G401 (cell line): ENCODE results near the gene ANKS6. TPM values are rescaled to one million over a fixed set of nuclear protein-coding genes. Genes with fewer than 3 reads are reported as not detected.

Experiments
- DNase-seq: peaks from one replicate; pipeline ENCODE4 v3.0.0-alpha.2; 2015; ENCODE audit warnings: low spot score
- in situ Hi-C: cut with HindIII; loops from 2 replicates; pipeline ENCODE4 v1.10.0; 2016; ENCODE audit warnings: low sequenced_read_pairs, mixed read lengths
- total RNA-seq: library from RNA; depleted of rRNA; stranded (reverse); fragments of >200 nt; shearing (Covaris generic); gene quantifications from 2 replicates; pipeline ENCODE4 v1.2.3, GENCODE V29; 2014

ANKS6 gene
- total RNA-seq, 1 experiment from 2014 or later: 55.6 TPM

- DNase-seq: peak; percentile 29
- in situ Hi-C loops: no loop called here
Observed at GRCh38 chr9:98795295-98795955, 930 bp downstream of the ANKS6 start.

DNA sequence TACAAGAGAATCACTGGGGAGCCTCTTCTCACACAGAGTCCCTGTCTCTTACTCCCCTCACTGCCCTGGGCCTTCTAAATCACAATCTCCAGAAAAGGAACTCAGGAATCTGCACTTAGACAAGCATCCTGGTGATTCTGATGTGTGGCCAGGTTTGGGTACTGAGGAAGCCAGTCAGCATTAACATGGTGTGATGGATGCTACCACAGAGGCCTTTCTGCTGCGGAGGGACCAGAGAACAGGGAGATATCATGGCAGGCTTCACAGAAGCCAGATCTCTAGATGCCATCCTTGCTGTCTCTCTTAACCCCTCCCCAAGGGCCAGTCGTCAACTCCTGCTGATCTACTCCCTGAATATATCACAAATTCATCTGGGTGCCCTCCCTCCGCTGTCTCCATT lies 1.6 kb downstream of the ANKS6 start:
- in situ Hi-C loops: no loop called here
- peak; percentile 37 for DNase-seq

GRCh38 chr9:98793031-98793430 lies 3.3 kb downstream of the ANKS6 start:
- in situ Hi-C loops: no loop called here
- peak; percentile 61 for DNase-seq

DNA sequence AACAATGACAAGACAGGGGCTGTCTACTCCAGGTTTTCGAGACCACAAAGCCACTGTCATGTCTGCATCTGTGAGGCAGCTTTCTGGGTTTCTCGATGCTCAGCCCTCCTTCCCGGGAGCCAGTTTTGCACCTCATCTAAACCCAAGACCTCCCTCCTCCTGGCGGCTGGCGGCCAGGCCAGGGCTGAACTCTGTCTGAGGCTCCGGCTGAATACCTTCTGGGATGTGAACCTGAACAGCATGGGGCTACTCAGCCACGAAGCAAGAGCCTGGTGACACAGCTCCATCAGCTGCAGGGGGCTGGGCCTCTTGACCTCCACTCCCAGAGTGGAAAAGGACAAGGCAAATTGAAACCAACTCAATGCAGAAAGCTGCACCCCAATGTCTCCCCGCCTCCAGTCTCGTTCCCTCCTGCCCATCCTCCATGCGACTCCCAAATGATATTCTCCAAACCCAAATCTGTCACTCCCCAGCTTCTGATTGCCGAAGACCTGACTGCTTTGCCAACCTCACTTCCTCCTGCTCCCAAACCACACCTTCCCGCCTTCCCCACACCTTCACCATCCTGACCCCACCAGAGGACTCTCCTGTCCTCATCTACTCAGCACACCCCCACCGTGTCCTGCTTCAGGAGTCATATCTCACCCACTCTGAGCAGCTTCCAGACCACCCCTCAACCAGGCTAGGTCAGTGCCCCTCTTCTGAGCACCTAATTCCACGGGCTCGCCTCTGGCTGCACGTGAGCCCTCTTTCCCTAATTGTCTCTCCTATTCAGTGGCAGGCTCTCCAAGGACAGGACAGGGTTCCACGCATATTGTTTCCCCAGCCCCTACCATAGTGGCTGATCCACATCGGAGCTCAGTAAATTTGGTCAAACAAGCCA lies 4.5 kb downstream of the ANKS6 start:
- in situ Hi-C loops: no loop called here

GRCh38 chr9:98790842-98791607 lies 5.3 kb downstream of the ANKS6 start:
- DNase-seq: peak; percentile 88
- in situ Hi-C loops: no loop called here

More for the DNA sequence above, 4.5 kb downstream of the ANKS6 start:
- DNase-seq: peak; percentile 21

- peak; percentile 61 for DNase-seq
- in situ Hi-C loops: no loop called here
Observed at GRCh38 chr9:98790134-98790841, 6.1 kb downstream of the ANKS6 start.

DNA sequence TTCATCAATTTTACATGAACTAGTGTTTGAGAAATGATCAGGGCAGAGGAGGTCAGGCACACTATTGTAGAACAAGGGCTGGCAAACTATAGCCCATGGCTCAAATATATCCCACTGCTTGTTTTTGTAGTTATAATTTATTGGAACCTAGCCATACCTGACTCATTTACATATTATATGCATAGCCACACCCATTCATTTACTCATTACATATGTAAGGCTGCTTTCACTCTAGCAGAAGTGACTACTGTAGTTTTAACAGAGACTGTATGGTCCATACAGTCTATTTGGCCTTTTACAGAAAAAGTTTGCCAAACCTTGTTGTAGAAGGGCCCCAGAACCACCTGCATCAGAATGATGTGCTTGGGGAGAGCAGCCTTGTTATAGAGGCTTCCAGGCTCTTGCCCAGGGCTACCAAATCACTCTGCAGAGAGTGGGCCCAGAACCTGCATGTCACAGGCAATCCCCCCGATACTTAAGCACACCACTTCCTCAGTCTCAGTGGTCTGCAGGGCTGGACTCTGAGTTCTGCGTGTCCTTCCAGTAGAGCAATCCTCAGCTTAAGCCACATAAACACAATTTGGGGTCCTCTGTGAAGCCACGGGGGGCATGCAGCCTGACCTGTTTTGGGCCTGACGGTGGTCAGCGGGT lies 6.7 kb downstream of the ANKS6 start:
- DNase-seq: no peak
- in situ Hi-C loops: no loop called here

GRCh38 chr9:98787766-98788335 lies 8.5 kb downstream of the ANKS6 start:
- in situ Hi-C loops: no loop called here
- DNase-seq: no peak

DNA sequence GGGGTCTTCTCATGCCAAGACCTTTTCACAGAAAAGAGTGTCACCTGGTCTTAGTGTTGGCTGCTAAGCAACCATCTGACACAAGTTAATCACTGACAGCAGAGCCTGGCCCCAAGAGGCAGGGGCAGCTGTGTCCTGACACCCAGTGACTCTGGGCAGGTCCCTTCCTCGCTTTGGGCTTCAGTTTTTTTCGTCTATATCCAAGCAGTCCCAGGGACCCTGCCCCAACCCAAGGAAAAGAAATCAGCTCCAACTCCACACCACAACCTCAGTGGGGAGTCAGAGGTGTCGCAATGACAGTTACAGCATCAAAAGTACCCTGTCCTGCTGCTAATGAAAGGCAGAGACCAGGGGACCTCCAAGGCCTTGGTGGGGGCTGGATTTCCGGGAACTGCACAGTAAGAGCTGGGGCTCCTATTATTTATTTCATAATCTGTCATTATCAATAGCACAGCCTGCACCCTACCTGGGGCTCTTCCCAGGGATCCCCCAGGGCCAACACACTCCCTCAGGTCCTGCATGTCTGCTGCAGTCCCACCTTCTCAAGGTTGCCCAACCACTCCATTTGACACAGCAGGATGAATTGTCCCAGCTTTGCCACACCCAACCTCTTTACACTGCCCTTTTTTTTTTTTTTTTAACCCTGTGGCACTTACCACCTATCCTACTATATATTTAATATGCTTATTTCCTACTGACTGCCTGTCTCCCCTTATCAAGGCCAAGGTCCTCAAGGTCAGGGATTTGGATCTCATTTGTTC lies 9.4 kb downstream of the ANKS6 start:
- in situ Hi-C loops: no loop called here
- no peak for DNase-seq

DNA sequence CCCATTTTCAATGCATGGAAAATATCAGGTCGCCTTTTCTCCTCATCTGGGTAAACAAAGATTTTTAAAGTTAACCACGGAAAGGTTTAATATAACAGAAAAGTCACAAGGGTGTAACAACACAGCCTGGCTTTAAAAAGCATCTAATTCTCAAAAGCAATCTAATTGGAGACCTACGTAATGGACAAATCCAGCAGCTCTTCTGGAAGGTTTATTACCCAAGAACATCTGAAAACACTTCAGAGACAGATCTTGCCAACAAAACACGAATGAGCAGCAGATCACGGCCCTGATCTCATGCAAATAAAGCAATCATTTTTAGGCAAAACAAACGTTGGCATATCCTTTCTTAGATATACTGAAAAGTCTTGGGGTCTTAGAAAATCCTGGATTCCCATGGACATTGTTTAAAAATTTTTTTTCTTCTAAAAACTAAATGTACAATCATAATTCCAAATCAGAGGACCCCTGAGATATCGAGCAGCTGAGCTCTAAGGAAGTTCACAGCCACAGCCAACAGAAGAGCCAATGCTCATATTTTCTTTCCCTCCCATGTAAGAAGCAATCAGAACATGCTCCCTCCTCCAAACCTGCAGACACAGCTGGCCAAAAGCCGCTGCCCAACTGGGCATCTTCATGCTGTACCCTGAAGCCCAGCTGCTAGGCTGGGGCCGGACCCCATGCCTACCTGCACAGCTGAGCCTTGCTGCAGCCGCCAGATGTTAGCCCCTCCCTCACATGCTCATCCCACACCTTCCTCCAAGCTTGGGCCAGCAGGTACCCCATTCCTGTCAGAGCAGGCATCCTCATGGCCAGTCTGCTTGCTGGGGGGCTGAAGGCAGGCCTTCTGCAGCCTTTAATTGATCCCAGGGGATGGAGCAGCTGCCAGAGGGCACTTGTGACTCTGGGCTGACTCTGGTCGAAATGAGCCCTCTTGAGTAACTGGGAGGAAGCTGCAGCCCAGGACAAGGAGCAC lies 11.2 kb downstream of the ANKS6 start:
- in situ Hi-C loops: no loop called here
- DNase-seq: no peak

DNA sequence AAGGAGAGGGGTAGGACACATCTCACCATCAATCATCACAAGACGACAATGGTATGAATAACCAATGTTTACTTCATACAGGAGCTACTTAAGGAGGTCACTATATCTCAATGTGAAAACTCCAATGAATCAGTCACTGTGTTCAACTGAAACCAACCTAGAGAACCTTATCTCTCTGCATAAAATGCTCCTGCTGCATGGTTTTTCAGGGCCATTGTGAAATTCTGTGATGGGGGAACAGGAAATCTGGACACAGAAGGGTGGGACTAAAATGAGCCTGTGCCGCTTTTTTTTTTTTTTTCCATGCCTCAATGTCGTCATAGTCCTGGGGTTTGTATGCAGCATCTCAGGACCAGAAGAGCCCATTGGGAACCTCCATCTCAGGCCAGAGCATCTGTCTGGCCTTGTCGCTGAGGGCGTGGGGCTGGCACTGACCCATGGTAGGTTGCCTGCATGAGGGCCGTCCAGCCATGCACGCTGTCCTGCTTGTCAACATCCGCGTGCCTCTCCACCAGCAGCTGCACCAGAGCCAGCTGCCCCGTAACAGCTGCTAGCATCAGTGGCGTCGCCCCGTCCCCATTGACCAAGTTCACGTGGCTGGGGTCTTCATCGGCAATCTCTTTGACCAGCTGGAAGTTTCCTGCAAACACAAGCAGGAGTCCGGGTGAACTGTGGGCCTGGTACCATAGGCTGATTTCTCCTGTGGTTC lies 12.7 kb downstream of the ANKS6 start:
- DNase-seq: no peak
- in situ Hi-C loops: no loop called here

GRCh38 chr9:98781588-98782383 lies 14.6 kb downstream of the ANKS6 start:
- in situ Hi-C loops: no loop called here
- no peak for DNase-seq

GRCh38 chr9:98780059-98780749 lies 16.2 kb downstream of the ANKS6 start:
- DNase-seq: peak; percentile 58
- in situ Hi-C loops: no loop called here

DNA sequence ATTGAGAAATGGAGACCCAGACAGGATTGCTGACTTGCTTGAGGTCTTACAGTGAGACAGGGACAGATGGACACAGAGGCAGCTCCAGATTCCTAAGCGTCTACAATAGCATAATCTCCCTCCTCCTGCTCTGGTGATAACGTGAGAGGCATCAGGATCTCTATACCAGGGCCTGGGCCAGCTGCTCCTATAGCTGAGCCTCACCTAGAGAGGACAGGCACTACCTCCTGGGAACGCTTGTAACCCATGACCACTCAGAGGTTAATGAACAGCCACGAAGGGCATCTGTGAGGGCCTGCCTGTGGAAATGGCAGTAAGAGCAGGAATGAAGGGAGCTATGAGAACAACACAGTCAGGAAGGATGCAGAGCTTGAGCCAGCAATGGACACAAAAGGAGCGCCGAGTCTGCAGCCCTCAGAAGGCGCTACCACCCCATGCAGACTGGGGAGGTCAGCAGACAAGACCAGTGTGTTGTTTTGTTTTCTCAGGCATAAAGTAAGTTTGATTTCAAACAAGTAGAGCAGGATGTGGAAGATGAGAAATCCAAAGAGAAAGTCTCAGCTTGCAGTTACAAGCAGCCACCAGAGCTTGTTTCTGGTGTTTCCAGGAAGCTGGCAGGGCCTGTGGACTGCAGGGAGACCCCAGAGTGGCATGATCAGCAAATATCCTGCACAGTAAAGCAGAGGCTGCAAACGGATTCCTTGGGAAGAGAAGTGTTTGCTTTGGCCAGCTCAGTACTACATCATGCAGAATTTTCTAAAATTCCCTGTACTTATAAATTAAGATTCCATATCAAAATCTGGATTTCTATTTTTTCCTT lies 17.4 kb downstream of the ANKS6 start:
- in situ Hi-C loops: no loop called here
- DNase-seq: no peak
